H9 (cell line): ENCODE measurements around the gene KCTD5. TPM values are rescaled to one million over a fixed set of nuclear protein-coding genes. Genes with fewer than 3 reads are reported as not detected.

Experiments
- DNase-seq: peaks from one replicate; pipeline ENCODE4 v3.0.0-alpha.2; 2017
- H2AFZ ChIP-seq: one replicate; pipeline ENCODE4 v1.6.1; 2013; ENCODE audit warnings: mild to moderate bottlenecking, low read length, control low read depth, moderate library complexity
- H2AK5ac ChIP-seq: 2 replicates; pipeline ENCODE4 v1.6.1; 2013; ENCODE audit warnings: low read length, control low read depth, mixed read lengths; ENCODE audit not compliant: insufficient read length
- H2BK120ac ChIP-seq: one replicate; pipeline ENCODE4 v1.6.1; 2013; ENCODE audit warnings: low read depth, mild to moderate bottlenecking, low read length, control low read depth, inconsistent platforms; ENCODE audit not compliant: poor library complexity, severe bottlenecking
- H2BK12ac ChIP-seq: 2 replicates; pipeline ENCODE4 v1.6.1; 2013; ENCODE audit warnings: low read length, control low read depth, mixed read lengths, low read depth; ENCODE audit not compliant: insufficient read length
- H2BK15ac ChIP-seq: 2 replicates; pipeline ENCODE4 v1.6.1; 2013; ENCODE audit warnings: low read depth, low read length, control low read depth
- H2BK20ac ChIP-seq: one replicate; pipeline ENCODE4 v1.6.1; 2013; ENCODE audit warnings: low read depth, mild to moderate bottlenecking, low read length, control low read depth, inconsistent platforms; ENCODE audit not compliant: poor library complexity, severe bottlenecking
- H2BK5ac ChIP-seq: 2 replicates; pipeline ENCODE4 v1.6.1; 2013; ENCODE audit warnings: low read length, control low read depth, mixed read lengths; ENCODE audit not compliant: insufficient read length
- H3K14ac ChIP-seq: 2 replicates; pipeline ENCODE4 v1.6.1; 2013; ENCODE audit warnings: low read length, control low read depth; ENCODE audit not compliant: insufficient read depth
- H3K18ac ChIP-seq: 2 replicates; pipeline ENCODE4 v1.6.1; 2013; ENCODE audit warnings: low read depth, mild to moderate bottlenecking, mixed read lengths, low read length, control low read depth; ENCODE audit not compliant: insufficient read length
- H3K23ac ChIP-seq: 2 replicates; pipeline ENCODE4 v1.6.1; 2013; ENCODE audit warnings: low read length, control low read depth, mixed read lengths, low read depth; ENCODE audit not compliant: insufficient read length
- H3K23me2 ChIP-seq: 2 replicates; pipeline ENCODE4 v1.6.1; 2013; ENCODE audit warnings: low read depth, mild to moderate bottlenecking, mixed read lengths, low read length, control low read depth; ENCODE audit not compliant: insufficient read length, poor library complexity, severe bottlenecking
- H3K27ac ChIP-seq: 2 replicates; pipeline ENCODE4 v1.5.1; 2013; ENCODE audit warnings: low read length, control low read depth, mixed read lengths, low read depth; ENCODE audit not compliant: insufficient read length
- H3K27me3 ChIP-seq: 2 replicates; pipeline ENCODE4 v1.6.1; 2013; ENCODE audit warnings: low read length, control low read depth, inconsistent platforms; ENCODE audit not compliant: insufficient read depth
- H3K4ac ChIP-seq: 2 replicates; pipeline ENCODE4 v1.6.1; 2013; ENCODE audit warnings: low read depth, mild to moderate bottlenecking, control low read depth, inconsistent platforms, low read length, moderate library complexity
- H3K4me1 ChIP-seq: 2 replicates; pipeline ENCODE4 v1.6.1; 2013; ENCODE audit warnings: low read length, control low read depth, inconsistent platforms; ENCODE audit not compliant: insufficient read depth
- H3K4me2 ChIP-seq: 2 replicates; pipeline ENCODE4 v1.6.1; 2013; ENCODE audit warnings: low read length, control low read depth, mixed read lengths; ENCODE audit not compliant: insufficient read length, insufficient read depth
- H3K56ac ChIP-seq: 2 replicates; pipeline ENCODE4 v1.6.1; 2013; ENCODE audit warnings: low read depth, mild to moderate bottlenecking, mixed read lengths, low read length, control low read depth; ENCODE audit not compliant: insufficient read length
- H3K79me1 ChIP-seq: 2 replicates; pipeline ENCODE4 v1.6.1; 2013; ENCODE audit warnings: low read depth, mild to moderate bottlenecking, moderate library complexity, low read length, control low read depth, inconsistent platforms; ENCODE audit not compliant: insufficient read depth, poor library complexity, severe bottlenecking
- H3K79me2 ChIP-seq: 2 replicates; pipeline ENCODE4 v1.6.1; 2013; ENCODE audit warnings: low read length, control low read depth, inconsistent platforms; ENCODE audit not compliant: insufficient read depth
- H3K9ac ChIP-seq: 2 replicates; pipeline ENCODE4 v1.6.1; 2013; ENCODE audit warnings: low read length, control low read depth, mixed read lengths; ENCODE audit not compliant: insufficient read length; ENCODE audit errors: extremely low read depth
- H3K9me3 ChIP-seq: one replicate; pipeline ENCODE4 v1.6.1; 2013; ENCODE audit warnings: low read depth, low read length, inconsistent platforms; ENCODE audit not compliant: control insufficient read depth
- H3T11ph ChIP-seq: one replicate; pipeline ENCODE4 v1.6.1; 2013; ENCODE audit warnings: mild to moderate bottlenecking, low read length, control low read depth, inconsistent platforms
- H4K20me1 ChIP-seq: one replicate; pipeline ENCODE4 v1.6.1; 2013; ENCODE audit not compliant: control insufficient read depth, insufficient read length, insufficient read depth
- H4K5ac ChIP-seq: 2 replicates; pipeline ENCODE4 v1.6.1; 2013; ENCODE audit warnings: low read depth, mild to moderate bottlenecking, mixed read lengths, low read length, control low read depth; ENCODE audit not compliant: insufficient read length
- H4K8ac ChIP-seq: replicated peaks from 2 replicates; pipeline ENCODE4 v1.6.1; 2013; ENCODE audit warnings: low read length, control low read depth, mixed read lengths, low read depth; ENCODE audit not compliant: insufficient read length
- H4K91ac ChIP-seq: 2 replicates; pipeline ENCODE4 v1.6.1; 2013; ENCODE audit warnings: low read depth, mild to moderate bottlenecking, moderate library complexity, mixed read lengths, low read length, control low read depth; ENCODE audit not compliant: insufficient read length
- H3K27ac Mint-ChIP-seq, 3 experiments: 2 replicates in 2 of 3; 3 replicates in 1 of 3; pipeline ENCODE4 v1.8.0; 2020 to 2021; ENCODE audit warnings: mixed read lengths in 3 of 3, mild to moderate bottlenecking in 1 of 3, moderate library complexity in 1 of 3
- H3K27me3 Mint-ChIP-seq: 2 replicates; pipeline ENCODE4 v1.8.0; 2021; ENCODE audit warnings: low read depth, mild to moderate bottlenecking, moderate library complexity, mixed read lengths
- H3K36me3 Mint-ChIP-seq, 3 experiments: 2 replicates in 2 of 3; 3 replicates in 1 of 3; pipeline ENCODE4 v1.8.0; 2020 to 2021; ENCODE audit warnings: low read depth in 3 of 3, mixed read lengths in 3 of 3; ENCODE audit not compliant: insufficient read depth in 1 of 3
- H3K4me1 Mint-ChIP-seq, 2 experiments: 2 replicates each; pipeline ENCODE4 v1.8.0; 2020; ENCODE audit warnings: mixed read lengths in 2 of 2
- H3K4me3 Mint-ChIP-seq, 2 experiments: 2 replicates in 1 of 2; 3 replicates in 1 of 2; pipeline ENCODE4 v1.8.0; 2020 to 2021; ENCODE audit warnings: mild to moderate bottlenecking in 2 of 2, mixed read lengths in 2 of 2, moderate library complexity in 1 of 2
- H3K9me3 Mint-ChIP-seq, 2 experiments: 2 replicates in 1 of 2; 3 replicates in 1 of 2; pipeline ENCODE4 v1.8.0; 2020; ENCODE audit warnings: mild to moderate bottlenecking in 2 of 2, mixed read lengths in 2 of 2, moderate library complexity in 1 of 2
- WGBS: extraction: QIAGEN DNeasy Blood & Tissue Kit; methylation state at CpG from one replicate; pipeline ENCODE4 v1.1.7; 2013; ENCODE audit warnings: missing lambda C conversion rate, low lambda C conversion rate, mixed read lengths; ENCODE audit not compliant: insufficient read length; ENCODE audit errors: extremely low coverage; 5-methylcytosine and 5-hydroxymethylcytosine counted together
- total RNA-seq: library from RNA; stranded (reverse); gene quantifications from 2 replicates; pipeline ENCODE4 v1.2.1, GENCODE V29; 2021
- TF ChIP-seq, protein P1 (sequence below): fragments of 200-600 bp; sonication (generic); conservative IDR thresholded peaks from 3 replicates; pipeline ENCODE4 v1.8.0; 2021; ENCODE audit warnings: antibody characterized with exemption, mild to moderate bottlenecking

KCTD5 gene
- total RNA-seq, 1 experiment from 2014 or later: 39.9 TPM

DNA sequence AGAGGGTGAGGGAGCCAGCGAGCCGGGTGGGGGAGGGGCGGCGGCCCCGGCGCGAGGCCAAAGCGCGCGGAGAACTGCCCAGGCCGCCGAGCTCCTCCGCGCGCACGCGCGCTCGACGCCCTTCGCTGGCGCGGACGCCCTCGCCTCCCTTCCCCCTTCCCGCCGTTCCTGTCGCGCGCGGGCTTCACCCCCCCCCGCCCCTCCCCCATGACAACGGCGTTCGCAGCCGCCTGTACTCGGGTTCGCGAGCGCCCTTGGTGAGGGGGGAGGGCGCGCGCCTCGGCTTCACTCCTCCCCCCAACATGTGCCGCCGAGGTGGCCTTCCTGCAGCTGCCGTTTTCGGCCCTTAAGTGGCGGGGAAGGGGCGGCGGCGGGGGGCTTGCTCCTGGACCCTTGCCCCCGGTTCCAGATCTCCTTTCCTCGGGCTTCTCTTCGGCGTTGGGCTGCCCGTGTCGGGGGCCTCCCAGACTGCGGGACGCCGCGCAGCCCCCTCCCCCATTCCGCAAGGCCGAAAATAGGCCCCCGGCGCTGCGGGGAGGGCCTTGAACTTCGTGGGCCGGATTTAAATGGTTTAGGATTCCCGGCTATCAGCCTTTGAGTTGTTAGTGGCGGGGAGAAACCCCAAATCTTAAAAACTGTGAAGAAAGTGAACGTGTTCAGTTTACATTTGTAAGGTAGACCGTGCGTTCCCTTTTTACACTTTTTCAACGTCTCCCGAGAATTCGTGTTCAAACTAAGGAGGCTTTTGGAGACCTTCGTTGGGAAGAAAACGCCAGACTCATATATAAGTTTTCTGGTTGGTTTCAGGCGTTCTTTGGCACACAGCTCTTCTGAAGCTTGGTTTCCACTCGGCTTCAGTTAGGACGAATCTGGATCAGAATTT, 70.8 kb downstream of the KCTD5 start:
- peak overlapping the region; percentile 93 for H3K27ac ChIP-seq
- no peak overlapping the region for H3K56ac ChIP-seq
- peak overlapping the region; percentile 86 for H3K18ac ChIP-seq
- H3K23me2 ChIP-seq: peaks cover 8% of the 10 kb centered on the region
- H2AK5ac ChIP-seq: no peak overlapping the region
- no CpG with 5 or more reads among the region's 82 CpGs for WGBS
- peaks cover 44% of the 10 kb centered on the region for H3K79me2 ChIP-seq
- H3K9me3 Mint-ChIP-seq: peaks cover 0 to 3% of the 10 kb centered on the region in 2 experiments; a peak in 2 of 5 replicates
- peaks cover 38 to 43% of the 10 kb centered on the region in 2 experiments for H3K4me1 Mint-ChIP-seq
- H4K20me1 ChIP-seq: no peaks in the 10 kb centered on the region
- no peak overlapping the region for H4K5ac ChIP-seq
- H3K9ac ChIP-seq: peak overlapping the region; percentile 84
- no peak overlapping the region for H2AFZ ChIP-seq
- H2BK20ac ChIP-seq: no peak overlapping the region
- peak overlapping the region; percentile 42; the same call in 1 of the 2 replicates for H3K4ac ChIP-seq
- no peak overlapping the region for H2BK120ac ChIP-seq
- no peaks in the 10 kb centered on the region for H3K27me3 ChIP-seq
- H3K27me3 Mint-ChIP-seq: peaks cover 2% of the 10 kb centered on the region; the same call in 1 of the 2 replicates
- no peak overlapping the region for H2BK15ac ChIP-seq
- no peak for DNase-seq
- H3K27ac Mint-ChIP-seq: peak overlapping the region; percentile 88 to 99 (median 91)
- H3K9me3 ChIP-seq: no peaks in the 10 kb centered on the region
- peaks cover 9% of the 10 kb centered on the region for H3K79me1 ChIP-seq
- H3K23ac ChIP-seq: no peak overlapping the region
- H3K4me2 ChIP-seq: peak overlapping the region; percentile 71
- H4K91ac ChIP-seq: no peak overlapping the region
- H3K4me3 Mint-ChIP-seq: peak overlapping the region; percentile 90 to 94
- H3T11ph ChIP-seq: no peak overlapping the region
- H3K36me3 Mint-ChIP-seq: peaks cover 52 to 60% (median 60%) of the 10 kb centered on the region in 3 experiments
- H2BK12ac ChIP-seq: no peak overlapping the region
- no peak overlapping the region for H2BK5ac ChIP-seq
- H3K4me1 ChIP-seq: peaks cover 3% of the 10 kb centered on the region; the same call in 1 of the 2 replicates
- no peak overlapping the region for H4K8ac ChIP-seq
- H3K14ac ChIP-seq: peak overlapping the region; percentile 99
- TF ChIP-seq, protein P1, sequence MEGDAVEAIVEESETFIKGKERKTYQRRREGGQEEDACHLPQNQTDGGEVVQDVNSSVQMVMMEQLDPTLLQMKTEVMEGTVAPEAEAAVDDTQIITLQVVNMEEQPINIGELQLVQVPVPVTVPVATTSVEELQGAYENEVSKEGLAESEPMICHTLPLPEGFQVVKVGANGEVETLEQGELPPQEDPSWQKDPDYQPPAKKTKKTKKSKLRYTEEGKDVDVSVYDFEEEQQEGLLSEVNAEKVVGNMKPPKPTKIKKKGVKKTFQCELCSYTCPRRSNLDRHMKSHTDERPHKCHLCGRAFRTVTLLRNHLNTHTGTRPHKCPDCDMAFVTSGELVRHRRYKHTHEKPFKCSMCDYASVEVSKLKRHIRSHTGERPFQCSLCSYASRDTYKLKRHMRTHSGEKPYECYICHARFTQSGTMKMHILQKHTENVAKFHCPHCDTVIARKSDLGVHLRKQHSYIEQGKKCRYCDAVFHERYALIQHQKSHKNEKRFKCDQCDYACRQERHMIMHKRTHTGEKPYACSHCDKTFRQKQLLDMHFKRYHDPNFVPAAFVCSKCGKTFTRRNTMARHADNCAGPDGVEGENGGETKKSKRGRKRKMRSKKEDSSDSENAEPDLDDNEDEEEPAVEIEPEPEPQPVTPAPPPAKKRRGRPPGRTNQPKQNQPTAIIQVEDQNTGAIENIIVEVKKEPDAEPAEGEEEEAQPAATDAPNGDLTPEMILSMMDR: no peak
